Hepatocyte (in vitro differentiated cells): ENCODE results near the gene TMCO4. TPM values are rescaled to one million over a fixed set of nuclear protein-coding genes. Genes with fewer than 3 reads are reported as not detected.

Experiments
- DNase-seq: peaks from one replicate; pipeline ENCODE4 v3.0.0-alpha.2; 2016; ENCODE audit warnings: low spot score
- H2AFZ ChIP-seq: fragments of 200-600 bp; sonication (generic); 2 replicates; pipeline ENCODE4 v1.6.0; 2016; ENCODE audit warnings: antibody characterized with exemption, mild to moderate bottlenecking
- H3K27ac ChIP-seq: fragments of 200-600 bp; sonication (generic); 2 replicates; pipeline ENCODE4 v1.5.1; 2016; ENCODE audit warnings: mild to moderate bottlenecking
- H3K27me3 ChIP-seq: fragments of 200-600 bp; sonication (generic); 2 replicates; pipeline ENCODE4 v1.6.1; 2016
- H3K36me3 ChIP-seq: fragments of 200-600 bp; sonication (generic); replicated peaks from 2 replicates; pipeline ENCODE4 v1.5.1; 2016; ENCODE audit warnings: low read depth; ENCODE audit not compliant: insufficient read depth
- H3K4me1 ChIP-seq: fragments of 200-600 bp; sonication (generic); 2 replicates; pipeline ENCODE4 v1.5.1; 2016; ENCODE audit warnings: mild to moderate bottlenecking, moderate library complexity; ENCODE audit not compliant: insufficient read depth
- H3K4me2 ChIP-seq: fragments of 200-600 bp; sonication (generic); 2 replicates; pipeline ENCODE4 v1.6.0; 2016
- H3K4me3 ChIP-seq: fragments of 200-600 bp; sonication (generic); 2 replicates; pipeline ENCODE4 v1.5.1; 2016; ENCODE audit warnings: mild to moderate bottlenecking
- H3K79me2 ChIP-seq: fragments of 200-600 bp; sonication (generic); 2 replicates; pipeline ENCODE4 v1.6.0; 2017; ENCODE audit warnings: mild to moderate bottlenecking
- H3K9me2 ChIP-seq: fragments of 200-600 bp; sonication (generic); replicated peaks from 2 replicates; pipeline ENCODE4 v1.6.0; 2017; ENCODE audit warnings: mild to moderate bottlenecking; ENCODE audit not compliant: insufficient read depth
- H3K9me3 ChIP-seq: fragments of 200-600 bp; sonication (generic); 2 replicates; pipeline ENCODE4 v1.5.1; 2016; ENCODE audit warnings: low read depth, mild to moderate bottlenecking
- H4K20me1 ChIP-seq: fragments of 200-600 bp; sonication (generic); 2 replicates; pipeline ENCODE4 v1.6.0; 2016; ENCODE audit warnings: mild to moderate bottlenecking; ENCODE audit not compliant: insufficient read depth, poor library complexity, severe bottlenecking
- EZH2 ChIP-seq: fragments of 200-600 bp; sonication (generic); IDR thresholded peaks from 2 replicates; pipeline ENCODE4 v1.6.1; 2016; ENCODE audit warnings: antibody characterized with exemption, mild to moderate bottlenecking, borderline replicate concordance
- EZH2phosphoT487 ChIP-seq: fragments of 200-600 bp; sonication (generic); IDR thresholded peaks from one replicate; pipeline ENCODE4 v1.6.1; 2018; ENCODE audit warnings: antibody characterized with exemption, mild to moderate bottlenecking, low read depth, moderate library complexity; ENCODE audit not compliant: unreplicated experiment, severe bottlenecking
- WGBS: methylation state at CpG from one replicate; pipeline ENCODE4 v1.1.6; 2016; ENCODE audit warnings: low lambda C conversion rate; ENCODE audit errors: missing lambda C conversion rate; 5-methylcytosine and 5-hydroxymethylcytosine counted together
- polyA plus RNA-seq: library from polyadenylated mRNA; unstranded; fragments of >200 nt; fragmentation: Nextera tagmentation; extraction: Ambion mirVana; gene quantifications from 2 replicates; pipeline ENCODE4 v1.2.1, GENCODE V29; 2016
- total RNA-seq: library from RNA; depleted of rRNA; stranded (reverse); fragments of >200 nt; gene quantifications from 2 replicates; pipeline ENCODE4 v1.2.3, GENCODE V29; 2014
- TF ChIP-seq, protein P1 (sequence below): fragments of 200-600 bp; sonication (generic); IDR thresholded peaks from 2 replicates; pipeline ENCODE4 v1.5.1; 2016; ENCODE audit warnings: antibody characterized with exemption, mild to moderate bottlenecking; ENCODE audit not compliant: poor library complexity

Gene TMCO4
- total and polyA plus RNA-seq, 2 experiments from 2014 or later = 8.7 to 13.0 TPM

DNA sequence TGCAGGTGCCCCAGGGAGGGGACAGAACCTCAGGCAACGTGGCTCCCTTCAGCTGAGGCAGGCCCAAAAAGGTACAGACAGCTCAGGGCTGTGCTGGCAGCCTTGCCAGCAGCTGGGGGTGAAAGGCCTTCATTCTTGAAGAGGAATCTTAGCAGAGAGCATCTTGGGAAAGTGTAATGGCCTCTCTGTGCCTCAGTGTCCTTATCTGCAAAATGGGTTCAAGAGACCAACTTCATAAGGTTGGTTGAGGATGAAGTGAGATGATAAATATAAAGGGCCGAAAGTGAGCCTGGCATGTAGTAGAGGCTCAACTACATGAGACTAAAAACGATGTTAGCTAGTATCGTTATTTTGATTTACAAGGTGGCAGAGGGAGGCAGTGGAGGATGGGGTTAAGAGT lies 26.2 kb downstream of the TMCO4 start:
- no peak overlapping the region for H3K27ac ChIP-seq
- no peak overlapping the region for H3K4me3 ChIP-seq
- no peaks in the 10 kb centered on the region for H3K36me3 ChIP-seq
- H4K20me1 ChIP-seq = no peaks in the 10 kb centered on the region
- H3K27me3 ChIP-seq = no peaks in the 10 kb centered on the region
- no peaks in the 10 kb centered on the region for H3K4me1 ChIP-seq
- no peak overlapping the region for H2AFZ ChIP-seq
- H3K4me2 ChIP-seq = no peak overlapping the region
- WGBS = 84% methylated on average over 4 of the region's 4 CpGs
- no peak for DNase-seq
- TF ChIP-seq EZH2 (no peak), EZH2phosphoT487 (no peak)
- TF ChIP-seq, protein P1, sequence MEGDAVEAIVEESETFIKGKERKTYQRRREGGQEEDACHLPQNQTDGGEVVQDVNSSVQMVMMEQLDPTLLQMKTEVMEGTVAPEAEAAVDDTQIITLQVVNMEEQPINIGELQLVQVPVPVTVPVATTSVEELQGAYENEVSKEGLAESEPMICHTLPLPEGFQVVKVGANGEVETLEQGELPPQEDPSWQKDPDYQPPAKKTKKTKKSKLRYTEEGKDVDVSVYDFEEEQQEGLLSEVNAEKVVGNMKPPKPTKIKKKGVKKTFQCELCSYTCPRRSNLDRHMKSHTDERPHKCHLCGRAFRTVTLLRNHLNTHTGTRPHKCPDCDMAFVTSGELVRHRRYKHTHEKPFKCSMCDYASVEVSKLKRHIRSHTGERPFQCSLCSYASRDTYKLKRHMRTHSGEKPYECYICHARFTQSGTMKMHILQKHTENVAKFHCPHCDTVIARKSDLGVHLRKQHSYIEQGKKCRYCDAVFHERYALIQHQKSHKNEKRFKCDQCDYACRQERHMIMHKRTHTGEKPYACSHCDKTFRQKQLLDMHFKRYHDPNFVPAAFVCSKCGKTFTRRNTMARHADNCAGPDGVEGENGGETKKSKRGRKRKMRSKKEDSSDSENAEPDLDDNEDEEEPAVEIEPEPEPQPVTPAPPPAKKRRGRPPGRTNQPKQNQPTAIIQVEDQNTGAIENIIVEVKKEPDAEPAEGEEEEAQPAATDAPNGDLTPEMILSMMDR = no peak
- no peaks in the 10 kb centered on the region for H3K79me2 ChIP-seq
- H3K9me2 ChIP-seq = no peaks in the 10 kb centered on the region
- H3K9me3 ChIP-seq = no peaks in the 10 kb centered on the region

DNA sequence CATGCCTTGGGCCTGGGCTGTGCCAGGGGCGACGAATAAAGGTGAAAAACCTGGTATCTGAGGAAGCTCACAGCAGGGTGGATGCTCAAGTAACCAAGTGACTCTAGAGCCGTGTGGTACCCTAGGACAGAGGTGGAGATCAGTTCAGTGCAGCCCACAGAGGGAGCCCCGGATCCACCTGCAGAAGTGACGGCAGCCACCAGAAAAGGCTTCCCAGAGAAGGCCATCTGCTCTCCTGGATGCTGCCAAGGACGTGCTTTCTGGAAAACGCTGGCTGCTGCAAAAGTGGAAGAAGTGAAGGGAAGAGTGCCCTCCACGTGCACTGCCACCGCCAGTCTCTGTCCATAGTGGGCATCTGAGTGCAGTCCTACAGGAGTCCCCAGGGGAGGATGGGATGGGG lies 27.7 kb downstream of the TMCO4 start:
- no peak for DNase-seq
- 88% methylated on average over 9 of the region's 9 CpGs for WGBS

GRCh38 chr1:19771350-19771749 lies 28.4 kb downstream of the TMCO4 start:
- Histone ChIP-seq H3K36me3 (no peaks in the 10 kb centered on the region), H3K79me2 (no peaks in the 10 kb centered on the region), H3K9me3 (no peaks in the 10 kb centered on the region)

More for the DNA sequence above, 27.7 kb downstream of the TMCO4 start:
- Histone ChIP-seq H3K27me3 (no peaks in the 10 kb centered on the region), H3K9me3 (no peaks in the 10 kb centered on the region), H3K4me2 (no peak overlapping the region), H3K4me1 (no peaks in the 10 kb centered on the region), H3K27ac (no peak overlapping the region), H2AFZ (no peak overlapping the region), H3K36me3 (no peaks in the 10 kb centered on the region), H3K4me3 (no peak overlapping the region), H4K20me1 (no peaks in the 10 kb centered on the region), H3K9me2 (no peaks in the 10 kb centered on the region), H3K79me2 (no peaks in the 10 kb centered on the region)
- TF ChIP-seq, protein P1 = no peak
- TF ChIP-seq EZH2 = no peak
- TF ChIP-seq EZH2phosphoT487 = no peak

More at GRCh38 chr1:19771350-19771749, 28.4 kb downstream of the TMCO4 start:
- H3K4me3 ChIP-seq = no peak overlapping the region
- H2AFZ ChIP-seq = no peak overlapping the region
- H3K4me2 ChIP-seq = no peak overlapping the region
- DNase-seq = no peak
- H4K20me1 ChIP-seq = no peaks in the 10 kb centered on the region
- H3K27ac ChIP-seq = no peak overlapping the region
- no peaks in the 10 kb centered on the region for H3K9me2 ChIP-seq
- H3K27me3 ChIP-seq = no peaks in the 10 kb centered on the region
- TF ChIP-seq EZH2phosphoT487 (no peak), EZH2 (no peak)
- TF ChIP-seq, protein P1 = no peak
- WGBS = 98% methylated on average over 6 of the region's 6 CpGs
- no peaks in the 10 kb centered on the region for H3K4me1 ChIP-seq
